Tibial nerve (tissue), 4 donors: Measurements from ENCODE around the gene ZMYND8. TPM values are rescaled to one million over a fixed set of nuclear protein-coding genes. Genes with fewer than 3 reads are reported as not detected.
"Not testable (repeated sequence)": the region's sequence is repeated elsewhere in the genome, so short reads cannot be mapped to it uniquely, and the experiment has no call there.

Experiments
- DNase-seq, 2 donors: peaks; one replicate each; pipeline ENCODE4 v3.0.0-alpha.2; 2019; ENCODE audit warnings: low spot score in 2 of 2
- H3K27ac ChIP-seq, 4 donors: fragments of 200-600 bp; sonication (generic) in 3 of 4; one replicate each; pipeline ENCODE4 v1.5.1; 2017 to 2019; ENCODE audit warnings: mild to moderate bottlenecking in 1 of 4
- H3K27me3 ChIP-seq, 2 donors: fragments of 200-600 bp; sonication (generic) in 1 of 2; one replicate each; pipeline versions ENCODE4 v1.5.1 to v1.6.0; 2017 to 2019
- H3K36me3 ChIP-seq, 3 donors: fragments of 200-600 bp; sonication (generic); one replicate each; pipeline ENCODE4 v1.5.1; 2018 to 2019
- H3K4me1 ChIP-seq, 4 donors: fragments of 200-600 bp; sonication (generic) in 3 of 4; one replicate each; pipeline ENCODE4 v1.5.1; 2017 to 2019
- H3K4me3 ChIP-seq, 4 donors: fragments of 200-600 bp; sonication (generic) in 3 of 4; one replicate each; pipeline ENCODE4 v1.5.1; 2017 to 2019; ENCODE audit warnings: mild to moderate bottlenecking in 1 of 4, moderate library complexity in 1 of 4
- H3K9me3 ChIP-seq, 4 donors: fragments of 200-600 bp; sonication (generic) in 3 of 4; one replicate each; pipeline ENCODE4 v1.5.1; 2017 to 2019
- CTCF ChIP-seq, 5 experiments: fragments of 200-600 bp in 3 of 5; fragments of 450-650 bp in 2 of 5; sonication (generic) in 3 of 5; IDR thresholded peaks; one replicate each; pipeline ENCODE4 v1.5.1; 2016 to 2019; ENCODE audit warnings: antibody characterized with exemption in 5 of 5, mild to moderate bottlenecking in 3 of 5, moderate library complexity in 2 of 5
- EP300 ChIP-seq, 2 donors: sonication (generic); formaldehyde crosslinking; IDR thresholded peaks; one replicate each; pipeline ENCODE4 v1.6.1; 2017; ENCODE audit warnings: antibody characterized with exemption in 2 of 2, mild to moderate bottlenecking in 1 of 2
- POLR2A ChIP-seq, 2 donors: fragments of 450-650 bp; IDR thresholded peaks; one replicate each; pipeline ENCODE4 v1.6.1; 2017; ENCODE audit warnings: antibody characterized with exemption in 2 of 2, mild to moderate bottlenecking in 2 of 2, moderate library complexity in 2 of 2
- WGBS, 2 donors: methylation state at CpG; one replicate each; pipeline ENCODE4 v1.1.5; 2018; 5-methylcytosine and 5-hydroxymethylcytosine counted together
- total RNA-seq, 4 donors: library from RNA; depleted of rRNA; stranded (reverse); fragments of >200 nt; gene quantifications; one replicate each; pipeline ENCODE4 v1.1.0, GENCODE V29; 2016

ZMYND8 gene
- total RNA-seq, 4 donors from 2014 or later, result 45.3 to 69.9 (median 49.8) TPM

- WGBS, 2 donors, result 75 to 86% methylated on average over 7 of the region's 7 CpGs
- TF ChIP-seq CTCF (IDR thresholded peaks at IDR 0.05) (no peak), POLR2A (IDR thresholded peaks at IDR 0.05) (no peak), EP300 (IDR thresholded peaks at IDR 0.05) (no peak)
- H3K27ac ChIP-seq, result no peak overlapping the region
- no peaks in the 10 kb centered on the region for H3K36me3 ChIP-seq
- DNase-seq, result no peak
- H3K27me3 ChIP-seq, result no peaks in the 10 kb centered on the region
- H3K4me3 ChIP-seq, result no peak overlapping the region
- peaks cover 0 to 9% (median 0%) of the 10 kb centered on the region in 4 donors for H3K4me1 ChIP-seq
- no peaks in the 10 kb centered on the region for H3K9me3 ChIP-seq
Observed at GRCh38 chr20:47368301-47368700, 11.8 kb upstream of the ZMYND8 start.

- not testable (repeated sequence) for DNase-seq, H3K36me3 ChIP-seq, H3K27ac ChIP-seq, H3K9me3 ChIP-seq, H3K27me3 ChIP-seq, H3K4me3 ChIP-seq
- 87 to 95% methylated on average over 11 of the region's 11 CpGs for WGBS, 2 donors
- H3K4me1 ChIP-seq, result peaks cover under 1 to 17% (median 8%) of the 10 kb centered on the region in 4 donors
Observed at GRCh38 chr20:47366301-47366700, 9.8 kb upstream of the ZMYND8 start.

- 87 to 90% methylated on average over 13 of the region's 13 CpGs for WGBS, 2 donors
- DNase-seq, result no peak
- no peaks in the 10 kb centered on the region for H3K36me3 ChIP-seq
- no peak for TF ChIP-seq CTCF (IDR thresholded peaks at IDR 0.05)
- TF ChIP-seq POLR2A (IDR thresholded peaks at IDR 0.05), result no peak
- no peak for TF ChIP-seq EP300 (IDR thresholded peaks at IDR 0.05)
- no peak overlapping the region for H3K27ac ChIP-seq
- H3K4me3 ChIP-seq, result no peak overlapping the region
- peaks cover 6 to 28% (median 19%) of the 10 kb centered on the region in 4 donors for H3K4me1 ChIP-seq
- H3K27me3 ChIP-seq, result no peaks in the 10 kb centered on the region
- no peaks in the 10 kb centered on the region for H3K9me3 ChIP-seq
Observed at GRCh38 chr20:47365023-47365764, 8.7 kb upstream of the ZMYND8 start.

GRCh38 chr20:47362361-47363219 is 6.1 kb upstream of the ZMYND8 start:
- peak overlapping the region in 3 of 4 donors; percentile 22 to 100 (median 98) for H3K27ac ChIP-seq
- no peaks in the 10 kb centered on the region for H3K27me3 ChIP-seq
- no peak overlapping the region for H3K4me3 ChIP-seq
- H3K9me3 ChIP-seq, result no peaks in the 10 kb centered on the region
- H3K4me1 ChIP-seq, result peaks cover 14 to 54% (median 45%) of the 10 kb centered on the region in 4 donors
- DNase-seq, result no peak
- no peak for TF ChIP-seq CTCF (IDR thresholded peaks at IDR 0.05)
- TF ChIP-seq POLR2A (IDR thresholded peaks at IDR 0.05), result no peak
- H3K36me3 ChIP-seq, result no peaks in the 10 kb centered on the region
- 88 to 90% methylated on average over 17 of the region's 17 CpGs for WGBS, 2 donors

GRCh38 chr20:47361057-47361915 is 4.8 kb upstream of the ZMYND8 start:
- Histone ChIP-seq H3K4me3 (peak overlapping the region in 2 of 4 donors; percentile 5 to 22), H3K27ac (peak overlapping the region; percentile 92 to 100 (median 98)), H3K27me3 (no peaks in the 10 kb centered on the region), H3K4me1 (peaks cover 14 to 67% (median 57%) of the 10 kb centered on the region in 4 donors), H3K36me3 (no peaks in the 10 kb centered on the region), H3K9me3 (no peaks in the 10 kb centered on the region)
- no peak for DNase-seq
- WGBS, 2 donors, result 56% methylated on average over 18 of the region's 18 CpGs
- TF ChIP-seq CTCF (IDR thresholded peaks at IDR 0.05), result no peak
- TF ChIP-seq EP300 (IDR thresholded peaks at IDR 0.05), result no peak
- TF ChIP-seq POLR2A (IDR thresholded peaks at IDR 0.05), result no peak
